Panc1 (cell line): ENCODE measurements around the gene CHRDL2. TPM values are rescaled to one million over a fixed set of nuclear protein-coding genes. Genes with fewer than 3 reads are reported as not detected.

Experiments used
- ATAC-seq: fragments of 200-7000 bp; cut with Tn5 transposase; 2 replicates; pipeline ENCODE4 v1.9.1; 2020; ENCODE audit warnings: mild to moderate bottlenecking, moderate library complexity
- BruUV-seq: library from RNA; stranded (reverse); fragments of 400-500 nt; replicated peaks from 2 replicates; lab custom pipeline; 2021; lab: Mats Ljungman, UMichigan
- CTCF ChIA-PET: fragments of 300-600 bp; sonication (Branson Sonifier 250); formaldehyde crosslinking; loops from one replicate; lab custom pipeline; 2022; ENCODE audit warnings: antibody characterized with exemption; lab: Charles Lee
- POLR2A ChIA-PET: fragments of 300-600 bp; sonication (Branson Sonifier 250); formaldehyde crosslinking; loops from one replicate; lab custom pipeline; 2022; ENCODE audit warnings: antibody characterized with exemption; lab: Charles Lee
- DNase-seq: peaks from one replicate; pipeline ENCODE4 v3.0.0-alpha.2; 2010; ENCODE audit warnings: low read depth, low spot score
- H3K27ac ChIP-seq: 2 replicates; pipeline ENCODE4 v1.5.1; 2011; ENCODE audit warnings: mild to moderate bottlenecking, low read length, inconsistent platforms
- H3K27me3 ChIP-seq: fragments of 200-500 bp; sonication (Bioruptor generic); 2 replicates; pipeline ENCODE4 v1.6.0; 2014; ENCODE audit warnings: low read length, inconsistent platforms; ENCODE audit not compliant: control insufficient read depth, insufficient read depth
- H3K36me3 ChIP-seq: fragments of 200-500 bp; sonication (Bioruptor generic); 2 replicates; pipeline ENCODE4 v1.5.1; 2014; ENCODE audit warnings: inconsistent platforms, mild to moderate bottlenecking, low read length, moderate library complexity; ENCODE audit not compliant: control insufficient read depth, insufficient read depth
- H3K4me1 ChIP-seq: 2 replicates; pipeline ENCODE4 v1.5.1; 2011; ENCODE audit warnings: inconsistent platforms, mild to moderate bottlenecking, low read length, moderate library complexity; ENCODE audit not compliant: control insufficient read depth, insufficient read depth
- H3K4me3 ChIP-seq, 2 experiments: 2 replicates each; pipeline ENCODE4 v1.5.1; 2011 to 2012; ENCODE audit warnings: low read depth in 2 of 2, low read length in 2 of 2, mild to moderate bottlenecking in 2 of 2, inconsistent platforms in 1 of 2, moderate library complexity in 1 of 2
- H3K9me3 ChIP-seq: fragments of 200-500 bp; sonication (Bioruptor generic); 2 replicates; pipeline ENCODE4 v1.5.1; 2014; ENCODE audit warnings: low read depth, mild to moderate bottlenecking, inconsistent platforms, low read length, moderate library complexity; ENCODE audit not compliant: control insufficient read depth, insufficient read depth
- CTCF ChIP-seq: fragments of 450-650 bp; IDR thresholded peaks from 2 replicates; pipeline ENCODE4 v1.5.1; 2017; ENCODE audit warnings: mild to moderate bottlenecking
- POLR2AphosphoS5 ChIP-seq: IDR thresholded peaks from 2 replicates; pipeline ENCODE4 v1.6.1; 2012; ENCODE audit warnings: mild to moderate bottlenecking, low read depth, low read length, moderate library complexity
- SIN3A ChIP-seq: IDR thresholded peaks from 2 replicates; pipeline ENCODE4 v1.6.1; 2012; ENCODE audit warnings: low read depth, mild to moderate bottlenecking, low read length, moderate library complexity, borderline replicate concordance; ENCODE audit not compliant: insufficient read depth
- TCF7L2 ChIP-seq: IDR thresholded peaks from 2 replicates; pipeline ENCODE4 v1.6.1; 2011; ENCODE audit warnings: mild to moderate bottlenecking, low read depth, low read length, inconsistent platforms
- in situ Hi-C: cut with HindIII; loops from 2 replicates; pipeline ENCODE4 v1.10.0; 2016; ENCODE audit warnings: low sequenced_read_pairs, low pct_unique_long_range_greater_than_20kb
- intact Hi-C: fragments of 100-400 bp; cut with micrococcal nuclease; formaldehyde crosslinking; loops from one replicate; pipeline ENCODE4 v1.10.0; 2022; ENCODE audit not compliant: unreplicated experiment
- total RNA-seq: library from RNA; stranded (reverse); gene quantifications from one replicate; pipeline ENCODE4 v1.2.1, GENCODE V29; 2021; ENCODE audit not compliant: unreplicated experiment
- TF ChIP-seq, protein P1 (sequence below), 2 experiments: IDR thresholded peaks; 2 replicates each; pipeline ENCODE4 v1.6.1; 2011 to 2012; ENCODE audit warnings: low read depth in 2 of 2, control low read depth in 1 of 2, low read length in 1 of 2, mild to moderate bottlenecking in 1 of 2, moderate library complexity in 1 of 2; ENCODE audit not compliant: insufficient read depth in 1 of 2

CHRDL2 gene
- total RNA-seq, 1 experiment from 2014 or later: 0.15 TPM

DNA sequence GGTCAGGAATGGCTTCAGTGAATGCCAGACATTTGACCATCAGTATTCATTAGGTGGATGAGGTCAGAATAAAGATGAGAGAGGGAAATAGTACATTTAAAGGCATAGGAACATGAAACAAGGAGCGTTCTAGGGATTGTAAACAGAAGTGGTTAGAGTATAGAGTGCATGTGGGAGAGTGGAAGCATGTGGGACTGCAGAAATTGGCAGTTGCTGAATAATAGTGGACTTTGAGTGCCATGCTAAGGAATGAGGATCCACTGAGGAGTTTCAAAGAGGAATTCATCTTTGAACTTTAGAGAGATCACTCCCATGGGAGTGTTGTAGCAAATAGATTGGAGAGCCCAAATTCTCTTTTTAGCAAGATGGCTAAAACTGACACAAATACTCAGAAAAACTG, 25.3 kb upstream of the CHRDL2 start:
- no peak for TF ChIP-seq POLR2AphosphoS5
- no peak for TF ChIP-seq CTCF
- TF ChIP-seq, protein P1, sequence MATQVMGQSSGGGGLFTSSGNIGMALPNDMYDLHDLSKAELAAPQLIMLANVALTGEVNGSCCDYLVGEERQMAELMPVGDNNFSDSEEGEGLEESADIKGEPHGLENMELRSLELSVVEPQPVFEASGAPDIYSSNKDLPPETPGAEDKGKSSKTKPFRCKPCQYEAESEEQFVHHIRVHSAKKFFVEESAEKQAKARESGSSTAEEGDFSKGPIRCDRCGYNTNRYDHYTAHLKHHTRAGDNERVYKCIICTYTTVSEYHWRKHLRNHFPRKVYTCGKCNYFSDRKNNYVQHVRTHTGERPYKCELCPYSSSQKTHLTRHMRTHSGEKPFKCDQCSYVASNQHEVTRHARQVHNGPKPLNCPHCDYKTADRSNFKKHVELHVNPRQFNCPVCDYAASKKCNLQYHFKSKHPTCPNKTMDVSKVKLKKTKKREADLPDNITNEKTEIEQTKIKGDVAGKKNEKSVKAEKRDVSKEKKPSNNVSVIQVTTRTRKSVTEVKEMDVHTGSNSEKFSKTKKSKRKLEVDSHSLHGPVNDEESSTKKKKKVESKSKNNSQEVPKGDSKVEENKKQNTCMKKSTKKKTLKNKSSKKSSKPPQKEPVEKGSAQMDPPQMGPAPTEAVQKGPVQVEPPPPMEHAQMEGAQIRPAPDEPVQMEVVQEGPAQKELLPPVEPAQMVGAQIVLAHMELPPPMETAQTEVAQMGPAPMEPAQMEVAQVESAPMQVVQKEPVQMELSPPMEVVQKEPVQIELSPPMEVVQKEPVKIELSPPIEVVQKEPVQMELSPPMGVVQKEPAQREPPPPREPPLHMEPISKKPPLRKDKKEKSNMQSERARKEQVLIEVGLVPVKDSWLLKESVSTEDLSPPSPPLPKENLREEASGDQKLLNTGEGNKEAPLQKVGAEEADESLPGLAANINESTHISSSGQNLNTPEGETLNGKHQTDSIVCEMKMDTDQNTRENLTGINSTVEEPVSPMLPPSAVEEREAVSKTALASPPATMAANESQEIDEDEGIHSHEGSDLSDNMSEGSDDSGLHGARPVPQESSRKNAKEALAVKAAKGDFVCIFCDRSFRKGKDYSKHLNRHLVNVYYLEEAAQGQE (IDR thresholded peaks at IDR 0.05; ENCODE audit: insufficient read depth in 1 of 2, low read depth in 2 of 2, low read length in 1 of 2): no peak
- no peak for TF ChIP-seq TCF7L2
- no peak for TF ChIP-seq SIN3A
- ATAC-seq: no peak
- H3K9me3 ChIP-seq: peaks cover 5% of the 10 kb centered on the region; the same call in 1 of the 2 replicates
- ChIA-PET CTCF (no interaction called here), POLR2A (no interaction called here)
- H3K4me3 ChIP-seq: no peak overlapping the region
- H3K27ac ChIP-seq: no peak overlapping the region
- H3K27me3 ChIP-seq: no peaks in the 10 kb centered on the region
- no TSS peak for BruUV-seq
- DNase-seq: no peak
- no peaks in the 10 kb centered on the region for H3K36me3 ChIP-seq
- in situ Hi-C loops: no loop called here
- peaks cover 24% of the 10 kb centered on the region for H3K4me1 ChIP-seq
- intact Hi-C loops: no loop called here

GRCh38 chr11:74755395-74755995, 24.3 kb upstream of the CHRDL2 start:
- Histone ChIP-seq H3K36me3 (no peaks in the 10 kb centered on the region), H3K27me3 (no peaks in the 10 kb centered on the region), H3K4me1 (peaks cover 24% of the 10 kb centered on the region), H3K9me3 (peaks cover 5% of the 10 kb centered on the region; the same call in 1 of the 2 replicates), H3K27ac (peak overlapping the region; percentile 58), H3K4me3 (no peak overlapping the region)
- intact Hi-C loops (no loop called here), in situ Hi-C loops (no loop called here)
- no peak for DNase-seq
- peak; percentile 57 for ATAC-seq
- BruUV-seq: no TSS peak
- ChIA-PET POLR2A (no interaction called here), CTCF (no interaction called here)
- TF ChIP-seq, protein P1 (IDR thresholded peaks at IDR 0.05; ENCODE audit: insufficient read depth in 1 of 2, low read depth in 2 of 2, low read length in 1 of 2): no peak
- TF ChIP-seq TCF7L2 (no peak), POLR2AphosphoS5 (no peak), CTCF (no peak), SIN3A (no peak)
